ENCODE data around the gene GNB1.

Gene GNB1

GRCh38 chr1:1926346-1926811 lies 35.5 kb upstream of the GNB1 start:
- TF ChIP-seq CTCF (IDR thresholded peaks at IDR 0.05; ENCODE audit: extremely low read depth, missing control alignments), result no peak
- no peak for DNase-seq (ENCODE audit: low spot score)

DNA sequence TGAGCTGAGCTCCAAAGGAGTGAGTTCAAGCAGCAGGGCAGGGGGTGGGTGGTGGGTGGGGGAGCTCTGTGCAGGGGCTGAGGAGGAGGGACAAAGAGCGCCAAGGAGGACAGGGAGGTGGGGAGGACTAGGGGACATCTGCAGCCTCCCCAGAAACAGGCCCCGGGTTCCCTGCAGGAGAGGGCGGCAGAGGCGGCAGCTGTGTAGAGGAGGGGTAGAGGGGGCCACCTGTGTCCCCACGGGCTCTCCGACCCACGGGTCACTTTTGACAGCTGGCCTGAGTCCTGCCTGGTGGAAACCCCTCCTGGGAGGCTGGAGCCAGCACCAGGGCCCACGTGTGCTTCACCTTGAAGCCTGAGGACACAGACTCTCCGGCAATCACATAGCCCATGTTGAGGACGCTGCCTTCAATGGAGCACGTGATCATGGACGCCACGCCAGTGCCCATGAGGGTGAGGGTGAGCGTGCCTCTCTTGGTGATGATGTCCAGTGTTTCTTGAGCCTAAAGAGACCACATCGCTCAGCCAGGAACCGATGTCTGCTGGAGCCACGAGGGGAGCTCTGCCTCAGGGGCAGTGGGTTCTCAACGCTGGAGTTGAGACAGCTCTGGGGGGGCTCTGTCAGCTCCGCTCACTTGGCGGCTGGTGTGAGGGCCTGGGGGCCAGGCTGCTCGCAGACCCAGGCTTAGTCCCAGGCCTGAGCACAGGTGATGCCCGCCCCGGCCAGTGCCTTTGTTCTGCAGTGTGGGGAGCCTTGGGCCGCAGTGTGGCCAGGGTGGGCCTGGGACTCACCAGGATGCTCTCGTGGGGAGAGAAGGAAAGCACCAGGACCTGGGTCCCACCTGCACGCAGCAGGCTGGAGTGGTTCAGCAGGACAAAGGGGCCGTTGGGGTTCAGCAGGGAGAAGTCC lies 34.8 kb upstream of the GNB1 start:
- DNase-seq (ENCODE audit: low spot score), result no peak
- TF ChIP-seq CTCF (IDR thresholded peaks at IDR 0.05; ENCODE audit: extremely low read depth, missing control alignments), result no peak

DNA sequence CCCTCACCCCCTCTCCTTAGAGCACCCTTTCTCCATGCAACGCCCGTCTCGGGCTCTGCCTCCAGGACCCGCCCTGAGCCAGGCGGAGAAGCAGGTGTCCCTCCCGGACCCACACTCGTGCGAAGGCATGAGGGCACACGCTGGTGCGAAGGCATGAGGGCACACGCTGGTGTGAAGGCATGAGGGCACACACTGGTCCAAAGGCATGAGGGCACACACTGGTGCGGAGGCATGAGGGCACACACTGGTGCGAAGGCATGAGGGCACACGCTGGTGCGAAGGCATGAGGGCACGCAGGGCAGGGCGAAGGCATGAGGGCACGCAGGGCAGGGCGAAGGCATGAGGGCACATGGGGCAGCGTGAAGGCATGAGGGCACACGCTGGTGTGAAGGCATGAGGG lies 34.0 kb upstream of the GNB1 start:
- TF ChIP-seq CTCF (IDR thresholded peaks at IDR 0.05; ENCODE audit: extremely low read depth, missing control alignments), result no peak
- no peak for DNase-seq (ENCODE audit: low spot score)

- TF ChIP-seq CTCF (IDR thresholded peaks at IDR 0.05; ENCODE audit: extremely low read depth, missing control alignments), result no peak
- no peak for DNase-seq (ENCODE audit: low spot score)
These were observed 33.5 kb upstream of the GNB1 start for GRCh38 chr1:1924386-1924785.

GRCh38 chr1:1922956-1923833 lies 32.3 kb upstream of the GNB1 start:
- no peak for DNase-seq (ENCODE audit: low spot score)
- no peak for TF ChIP-seq CTCF (IDR thresholded peaks at IDR 0.05; ENCODE audit: extremely low read depth, missing control alignments)

DNA sequence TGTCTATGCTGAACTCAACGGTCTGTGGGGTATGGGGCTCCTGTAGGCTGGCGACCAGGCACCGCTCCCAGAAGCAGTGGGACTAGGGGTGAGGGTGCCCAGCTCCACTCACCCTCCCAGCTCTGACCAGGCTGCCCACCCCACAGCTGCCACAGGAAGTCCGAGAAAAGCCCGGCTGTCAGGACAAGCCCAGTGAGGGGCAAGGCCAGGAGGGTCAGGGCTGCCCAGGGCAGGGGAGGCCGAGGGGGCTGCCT lies 31.7 kb upstream of the GNB1 start:
- DNase-seq (ENCODE audit: low spot score), result no peak
- TF ChIP-seq CTCF (IDR thresholded peaks at IDR 0.05; ENCODE audit: extremely low read depth, missing control alignments), result no peak
